Measurements from ENCODE around the gene REM2.

The REM2 gene, protein sequence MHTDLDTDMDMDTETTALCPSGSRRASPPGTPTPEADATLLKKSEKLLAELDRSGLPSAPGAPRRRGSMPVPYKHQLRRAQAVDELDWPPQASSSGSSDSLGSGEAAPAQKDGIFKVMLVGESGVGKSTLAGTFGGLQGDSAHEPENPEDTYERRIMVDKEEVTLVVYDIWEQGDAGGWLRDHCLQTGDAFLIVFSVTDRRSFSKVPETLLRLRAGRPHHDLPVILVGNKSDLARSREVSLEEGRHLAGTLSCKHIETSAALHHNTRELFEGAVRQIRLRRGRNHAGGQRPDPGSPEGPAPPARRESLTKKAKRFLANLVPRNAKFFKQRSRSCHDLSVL

GRCh38 chr14:22883173-22883976 lies at the start of gene REM2:
Gene REM2, plus strand, starts transcription at chr14:22883222. Its CDS starts 66 bp downstream, at chr14:22883288.
- no peak for DNase-seq (ENCODE audit: low read depth)

GRCh38 chr14:22835505-22835904 lies 47.5 kb upstream of the REM2 start:
- no peak for DNase-seq (ENCODE audit: low read depth)

DNA sequence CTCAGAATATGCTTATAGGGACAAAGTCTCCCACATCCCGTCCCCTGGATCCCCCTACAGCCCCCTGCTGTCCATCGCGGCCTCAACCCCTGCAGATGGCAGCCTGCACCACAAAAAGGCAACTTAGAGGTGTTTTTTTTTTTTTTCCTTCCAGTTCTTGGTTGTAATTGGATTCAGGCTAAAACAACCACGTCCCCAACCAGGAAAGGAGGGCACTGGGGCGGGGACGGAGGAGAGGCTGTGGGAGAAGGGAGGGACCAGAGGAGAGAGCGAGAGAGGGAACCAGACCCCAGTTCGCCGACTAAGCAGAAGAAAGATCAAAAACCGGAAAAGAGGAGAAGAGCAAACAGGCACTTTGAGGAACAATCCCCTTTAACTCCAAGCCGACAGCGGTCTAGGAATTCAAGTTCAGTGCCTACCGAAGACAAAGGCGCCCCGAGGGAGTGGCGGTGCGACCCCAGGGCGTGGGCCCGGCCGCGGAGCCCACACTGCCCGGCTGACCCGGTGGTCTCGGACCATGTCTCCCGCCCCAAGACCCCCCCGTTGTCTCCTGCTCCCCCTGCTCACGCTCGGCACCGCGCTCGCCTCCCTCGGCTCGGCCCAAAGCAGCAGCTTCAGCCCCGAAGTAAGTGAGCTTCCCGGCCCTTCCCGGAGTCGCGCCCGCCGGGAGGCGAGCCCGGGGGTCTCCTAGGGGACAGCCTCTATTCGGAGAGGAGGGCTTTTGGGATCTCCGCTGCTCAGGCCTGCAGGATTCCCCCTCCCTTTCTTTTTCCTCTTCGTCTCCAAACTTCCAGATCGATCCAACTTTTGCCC lies 46.5 kb upstream of the REM2 start, which contains the start of gene MMP14:
TSS of gene MMP14 (plus strand) at position 285 of the 813 bp plus-strand sequence. CDS start at position 518, 233 bp downstream.
- DNase-seq (ENCODE audit: low read depth), result no peak

- DNase-seq (ENCODE audit: low read depth), result no peak
These were observed 45.8 kb upstream of the REM2 start for GRCh38 chr14:22837114-22837749.

DNA sequence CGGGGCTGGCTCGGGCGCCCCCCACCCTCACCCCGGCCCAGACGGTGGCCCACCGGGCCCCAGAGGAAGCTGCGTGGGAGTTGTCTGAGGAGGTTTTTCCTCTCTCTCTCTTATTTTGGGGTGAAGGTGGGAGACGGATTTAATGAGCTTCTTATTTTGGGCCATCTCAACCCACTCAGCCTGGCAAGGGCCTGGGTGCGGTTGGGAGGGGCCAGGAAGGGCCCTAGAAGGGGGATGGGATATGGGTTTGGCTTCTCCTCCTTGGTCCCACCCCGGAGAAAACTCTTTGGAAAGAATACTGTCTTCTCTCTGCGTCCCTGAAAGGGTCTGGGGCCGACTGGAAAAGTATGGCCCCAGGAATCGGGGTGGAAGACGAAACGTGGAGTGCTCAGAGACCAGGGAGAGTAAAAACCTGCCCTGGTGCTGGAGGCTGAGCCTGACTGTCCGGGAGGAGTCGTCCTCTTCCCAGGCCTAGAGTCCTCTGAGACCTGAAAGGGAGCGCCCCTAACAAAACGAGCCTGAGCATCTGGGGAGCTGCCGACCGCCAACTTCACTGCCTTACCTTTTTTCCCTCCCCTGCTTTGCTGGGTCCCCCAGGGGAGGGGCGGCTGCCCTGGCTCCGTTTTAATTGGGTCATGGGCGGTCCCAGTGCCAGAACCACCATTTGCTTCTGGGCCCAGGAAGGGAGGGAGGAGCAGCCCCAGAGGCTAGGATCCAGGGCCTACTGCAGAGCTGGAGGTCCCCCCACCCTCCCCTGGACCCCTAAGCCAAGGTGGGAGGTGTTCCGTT lies 45.1 kb upstream of the REM2 start:
- no peak for DNase-seq (ENCODE audit: low read depth)

- DNase-seq (ENCODE audit: low read depth), result no peak
These were observed 44.4 kb upstream of the REM2 start for GRCh38 chr14:22838631-22839041.

DNA sequence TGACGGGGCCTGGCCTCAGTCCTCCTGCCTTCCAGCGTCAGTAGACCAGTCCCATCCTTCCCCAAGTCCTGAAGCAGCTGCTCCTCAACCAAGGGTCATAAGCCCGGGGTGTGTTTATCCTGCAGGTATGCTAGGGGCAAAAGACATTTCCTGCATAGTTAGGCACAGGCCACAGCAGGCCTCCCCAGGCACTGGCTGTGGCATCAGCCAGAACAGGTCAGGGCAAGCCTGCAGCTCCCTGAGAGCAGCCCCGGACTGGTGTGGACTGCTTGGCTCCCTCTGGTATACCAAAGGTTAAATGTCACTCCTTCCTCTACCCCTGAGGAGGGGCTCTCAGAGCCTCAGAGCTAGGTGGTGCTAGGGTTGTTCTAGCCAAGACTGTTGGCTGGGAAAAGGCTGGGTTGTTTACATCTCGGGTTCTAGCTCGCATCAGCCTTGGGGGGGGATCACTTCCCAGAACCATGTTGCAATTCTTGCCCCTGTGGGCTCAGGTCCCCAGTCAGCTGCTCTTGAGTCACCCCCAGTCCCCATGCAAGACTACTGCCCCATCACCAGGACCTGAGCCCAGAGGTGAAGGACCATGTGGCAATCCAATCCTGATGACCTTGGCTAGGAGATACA lies 43.8 kb upstream of the REM2 start:
- DNase-seq (ENCODE audit: low read depth), result no peak

DNA sequence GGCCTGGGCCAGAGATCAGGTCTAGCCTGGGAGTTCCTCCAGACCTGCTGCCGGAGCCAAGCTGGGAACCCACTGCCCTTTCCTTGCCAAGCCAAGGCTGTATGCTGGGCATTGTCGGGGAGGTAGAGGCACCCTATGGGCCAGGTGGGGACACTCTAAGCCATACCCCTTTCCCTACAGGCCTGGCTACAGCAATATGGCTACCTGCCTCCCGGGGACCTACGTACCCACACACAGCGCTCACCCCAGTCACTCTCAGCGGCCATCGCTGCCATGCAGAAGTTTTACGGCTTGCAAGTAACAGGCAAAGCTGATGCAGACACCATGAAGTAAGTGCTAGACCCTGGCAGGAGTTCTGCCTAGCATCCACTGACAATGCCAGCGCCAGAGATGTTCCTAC lies 41.7 kb upstream of the REM2 start:
- DNase-seq (ENCODE audit: low read depth), result no peak

GRCh38 chr14:22841769-22842168 lies 41.3 kb upstream of the REM2 start:
- no peak for DNase-seq (ENCODE audit: low read depth)

GRCh38 chr14:22842211-22843122 lies 40.6 kb upstream of the REM2 start:
- DNase-seq (ENCODE audit: low read depth), result no peak

GRCh38 chr14:22843123-22843925 lies 39.7 kb upstream of the REM2 start:
- DNase-seq (ENCODE audit: low read depth), result no peak

GRCh38 chr14:22844221-22845102 lies 38.6 kb upstream of the REM2 start:
- no peak for DNase-seq (ENCODE audit: low read depth)

DNA sequence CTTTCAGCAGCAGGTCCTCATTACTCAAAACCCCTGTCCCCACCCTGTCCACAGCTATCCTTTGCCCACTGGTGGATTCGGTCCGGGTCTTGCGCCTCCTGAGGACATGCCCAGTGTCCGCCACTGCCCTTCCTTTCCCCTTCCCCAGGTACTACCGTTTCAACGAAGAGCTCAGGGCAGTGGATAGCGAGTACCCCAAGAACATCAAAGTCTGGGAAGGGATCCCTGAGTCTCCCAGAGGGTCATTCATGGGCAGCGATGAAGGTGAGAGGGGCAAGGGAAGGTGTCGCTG lies 38.0 kb upstream of the REM2 start:
- DNase-seq (ENCODE audit: low read depth), result no peak

DNA sequence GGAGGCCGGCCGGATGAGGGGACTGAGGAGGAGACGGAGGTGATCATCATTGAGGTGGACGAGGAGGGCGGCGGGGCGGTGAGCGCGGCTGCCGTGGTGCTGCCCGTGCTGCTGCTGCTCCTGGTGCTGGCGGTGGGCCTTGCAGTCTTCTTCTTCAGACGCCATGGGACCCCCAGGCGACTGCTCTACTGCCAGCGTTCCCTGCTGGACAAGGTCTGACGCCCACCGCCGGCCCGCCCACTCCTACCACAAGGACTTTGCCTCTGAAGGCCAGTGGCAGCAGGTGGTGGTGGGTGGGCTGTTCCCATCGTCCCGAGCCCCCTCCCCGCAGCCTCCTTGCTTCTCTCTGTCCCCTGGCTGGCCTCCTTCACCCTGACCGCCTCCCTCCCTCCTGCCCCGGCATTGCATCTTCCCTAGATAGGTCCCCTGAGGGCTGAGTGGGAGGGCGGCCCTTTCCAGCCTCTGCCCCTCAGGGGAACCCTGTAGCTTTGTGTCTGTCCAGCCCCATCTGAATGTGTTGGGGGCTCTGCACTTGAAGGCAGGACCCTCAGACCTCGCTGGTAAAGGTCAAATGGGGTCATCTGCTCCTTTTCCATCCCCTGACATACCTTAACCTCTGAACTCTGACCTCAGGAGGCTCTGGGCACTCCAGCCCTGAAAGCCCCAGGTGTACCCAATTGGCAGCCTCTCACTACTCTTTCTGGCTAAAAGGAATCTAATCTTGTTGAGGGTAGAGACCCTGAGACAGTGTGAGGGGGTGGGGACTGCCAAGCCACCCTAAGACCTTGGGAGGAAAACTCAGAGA lies 37.0 kb upstream of the REM2 start:
- DNase-seq (ENCODE audit: low read depth), result no peak

GRCh38 chr14:22846811-22847307 lies 36.2 kb upstream of the REM2 start:
- no peak for DNase-seq (ENCODE audit: low read depth)

GRCh38 chr14:22847661-22848341 lies 35.2 kb upstream of the REM2 start:
- no peak for DNase-seq (ENCODE audit: low read depth)
